ENCODE measurements around the gene FGF14. TPM values are rescaled to one million over a fixed set of nuclear protein-coding genes. Genes with fewer than 3 reads are reported as not detected.
"Not testable (repeated sequence)": the region's sequence is repeated elsewhere in the genome, so short reads cannot be mapped to it uniquely, and the experiment has no call there.

Gene FGF14
- total RNA-seq, 1 donor from 2014 or later, result 0.16 TPM

DNA sequence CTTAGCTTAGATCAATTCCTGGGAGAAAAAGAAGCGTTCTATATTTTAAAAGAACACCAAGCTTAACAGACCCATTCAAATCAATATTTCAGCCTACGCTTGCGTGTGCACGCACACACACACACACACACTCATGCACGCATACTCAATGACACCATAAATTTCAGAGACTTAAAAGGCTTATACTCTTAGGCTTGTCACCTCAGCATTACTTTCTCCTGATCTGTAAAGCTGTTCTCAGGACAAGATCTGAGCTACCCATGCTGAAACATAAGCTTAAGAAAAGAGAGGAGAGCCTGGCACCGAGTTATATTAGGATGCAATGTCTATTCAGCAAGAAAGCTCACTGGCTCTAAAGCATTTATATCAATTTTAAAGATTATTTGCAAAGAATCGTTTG lies 368.5 kb downstream of the FGF14 start:
- ATAC-seq, result no peak

- ATAC-seq, result no peak
Observed at GRCh38 chr13:102028868-102029267, 373.0 kb downstream of the FGF14 start.

GRCh38 chr13:102028206-102028605 lies 373.6 kb downstream of the FGF14 start:
- no peak for ATAC-seq

GRCh38 chr13:102021777-102022176 lies 380.1 kb downstream of the FGF14 start:
- ATAC-seq, result no peak

DNA sequence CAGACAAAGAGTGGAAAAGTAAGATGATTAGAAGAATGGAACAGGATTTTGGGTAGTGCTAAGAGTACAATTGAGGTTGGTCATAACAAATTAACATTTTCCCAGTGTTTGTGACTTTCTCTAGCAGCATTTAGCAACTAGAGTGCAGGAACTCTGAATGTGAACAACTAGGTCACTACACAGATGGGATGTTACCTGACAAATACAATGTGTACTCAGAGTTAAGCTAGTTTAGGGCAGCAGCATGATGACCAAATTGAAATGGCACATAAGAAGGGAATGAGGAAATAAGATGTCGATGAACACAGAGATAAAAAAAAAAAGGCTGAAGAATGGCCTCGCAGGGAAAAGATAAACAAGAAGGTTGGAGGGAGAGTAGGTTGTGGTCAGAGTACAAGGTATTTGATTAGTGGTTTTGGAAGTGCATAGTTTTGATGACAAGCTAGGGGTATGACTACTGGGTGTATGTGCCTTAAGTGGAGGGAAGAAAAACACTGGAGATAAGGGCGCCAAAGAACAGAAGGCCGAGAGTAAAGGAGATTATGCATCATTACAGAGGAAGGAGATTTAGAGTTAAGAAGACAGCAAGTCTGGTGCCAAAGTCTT lies 381.1 kb downstream of the FGF14 start:
- ATAC-seq, result no peak

DNA sequence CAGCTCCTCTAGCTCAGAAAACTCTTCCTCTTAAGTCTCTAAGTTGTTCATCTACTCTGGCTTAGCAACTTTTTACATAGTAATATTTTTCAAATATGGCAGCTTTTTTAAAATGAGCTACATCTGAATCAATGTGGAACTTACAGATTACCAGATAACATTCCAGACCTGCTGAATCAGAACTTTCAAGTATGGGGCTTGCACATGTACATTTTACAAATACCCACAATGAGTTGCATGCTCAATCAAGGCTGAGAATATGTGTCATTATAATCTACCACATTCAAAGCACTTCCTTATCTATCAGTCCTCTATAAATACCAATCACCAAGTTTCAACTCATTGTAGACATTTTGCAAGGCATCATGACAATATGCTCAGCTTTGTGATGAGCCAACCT lies 383.1 kb downstream of the FGF14 start:
- no peak for ATAC-seq

DNA sequence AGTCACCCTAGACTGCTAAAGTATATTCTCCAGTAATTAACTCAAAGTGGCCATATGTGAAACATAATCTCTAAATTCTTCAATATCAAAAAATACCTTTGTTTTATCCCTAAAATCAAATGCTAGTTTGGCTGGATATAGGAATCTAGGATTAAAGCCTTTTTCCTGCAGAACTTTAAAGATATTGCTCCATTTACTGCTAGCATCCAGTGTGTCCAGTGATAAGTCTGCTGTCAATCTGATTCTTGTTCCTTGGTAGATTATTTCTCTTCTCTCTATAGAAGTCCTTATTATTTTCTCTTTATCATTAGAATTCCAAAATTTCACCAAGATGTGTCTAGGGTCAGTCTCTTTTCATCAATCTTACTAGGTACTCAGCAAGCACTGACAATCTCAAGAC lies 384.6 kb downstream of the FGF14 start:
- ATAC-seq, result no peak

- no peak for ATAC-seq
Observed at GRCh38 chr13:102012299-102013293, 389.3 kb downstream of the FGF14 start.

- not testable (repeated sequence) for ATAC-seq
Observed at GRCh38 chr13:102011455-102011854, 390.4 kb downstream of the FGF14 start.

GRCh38 chr13:102003848-102004570 lies 397.8 kb downstream of the FGF14 start:
- ATAC-seq, result no peak

GRCh38 chr13:102002287-102002686 lies 399.6 kb downstream of the FGF14 start:
- ATAC-seq, result no peak

DNA sequence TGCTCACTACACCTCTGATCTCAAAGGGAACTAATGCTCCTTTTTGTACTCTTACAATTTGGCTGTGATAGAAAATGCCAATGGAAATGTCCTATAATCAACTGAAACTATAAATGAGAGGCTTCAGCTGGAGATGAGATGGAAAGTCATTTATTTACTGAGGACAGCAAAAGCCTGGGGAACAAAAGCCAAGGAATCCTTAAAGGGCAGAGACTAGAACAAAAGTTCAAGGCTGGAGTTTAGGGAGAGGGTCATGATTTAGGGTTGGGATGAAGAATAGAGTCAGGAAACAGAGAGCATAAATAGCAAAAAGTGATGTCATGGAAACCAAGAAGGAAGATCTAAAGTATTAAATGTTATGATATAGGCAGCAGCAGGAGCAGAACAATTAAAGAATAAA lies 401.1 kb downstream of the FGF14 start:
- ATAC-seq, result no peak

DNA sequence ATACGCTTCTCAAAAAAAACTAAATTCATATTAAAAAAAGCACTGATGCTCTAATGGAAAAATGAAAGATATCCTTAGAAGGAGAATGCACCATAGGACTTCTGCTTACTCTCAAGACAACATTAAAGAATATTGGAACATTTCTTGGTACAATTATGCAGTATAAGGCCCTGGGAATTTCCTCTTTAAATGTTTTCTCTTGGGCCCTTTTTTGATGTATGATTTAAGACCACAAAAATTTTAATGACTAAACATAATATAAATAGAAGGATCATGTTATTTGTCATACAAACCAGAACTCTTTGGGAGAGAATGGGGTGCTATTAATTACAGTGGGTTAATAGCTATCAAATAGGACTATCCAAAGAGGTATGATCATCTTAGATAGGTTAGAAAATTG lies 403.7 kb downstream of the FGF14 start:
- no peak for ATAC-seq

DNA sequence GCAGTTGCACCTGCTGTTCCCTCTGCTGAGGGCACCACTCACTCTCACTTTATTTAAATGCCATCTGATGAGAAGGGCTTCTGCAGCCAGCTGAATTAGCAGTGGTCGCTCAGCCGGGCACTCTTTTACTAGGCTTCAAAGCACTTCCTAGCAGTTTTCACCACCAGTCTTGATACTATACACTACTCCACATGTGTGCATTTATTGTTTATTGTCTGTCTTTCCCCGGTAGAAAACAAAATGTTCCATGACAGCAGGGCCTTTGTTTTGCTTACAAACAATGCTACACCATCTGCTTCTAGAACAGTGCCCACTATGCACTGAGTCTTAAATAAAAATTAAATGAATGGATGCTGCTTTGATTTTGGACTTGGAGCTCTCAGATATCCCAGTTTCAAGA lies 404.9 kb downstream of the FGF14 start:
- ATAC-seq, result no peak

DNA sequence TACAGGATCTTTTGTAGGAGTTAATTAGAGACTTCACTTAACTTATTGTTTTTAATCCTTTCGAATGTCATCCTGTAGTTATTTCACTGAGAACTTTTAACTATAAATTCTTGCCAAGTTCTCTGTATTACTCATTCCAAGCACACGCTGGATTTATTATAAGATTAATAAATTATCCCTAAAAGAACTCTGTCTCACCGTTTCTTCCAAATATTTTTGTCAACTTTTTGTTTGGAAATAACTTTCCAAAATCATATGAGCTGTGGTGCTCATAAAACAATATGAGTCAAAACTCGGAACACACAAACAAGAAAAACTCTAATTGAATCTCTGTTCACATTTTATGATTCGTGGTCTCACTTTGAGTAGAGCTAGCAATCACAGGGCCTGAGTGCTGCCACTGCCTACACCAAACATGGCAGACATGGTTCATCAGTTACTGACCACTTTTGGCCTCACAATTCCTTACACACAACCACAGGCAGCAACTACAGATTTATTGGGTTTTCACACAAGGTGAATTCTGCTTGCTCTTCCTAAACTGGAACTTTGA lies 412.0 kb downstream of the FGF14 start:
- ATAC-seq, result no peak

DNA sequence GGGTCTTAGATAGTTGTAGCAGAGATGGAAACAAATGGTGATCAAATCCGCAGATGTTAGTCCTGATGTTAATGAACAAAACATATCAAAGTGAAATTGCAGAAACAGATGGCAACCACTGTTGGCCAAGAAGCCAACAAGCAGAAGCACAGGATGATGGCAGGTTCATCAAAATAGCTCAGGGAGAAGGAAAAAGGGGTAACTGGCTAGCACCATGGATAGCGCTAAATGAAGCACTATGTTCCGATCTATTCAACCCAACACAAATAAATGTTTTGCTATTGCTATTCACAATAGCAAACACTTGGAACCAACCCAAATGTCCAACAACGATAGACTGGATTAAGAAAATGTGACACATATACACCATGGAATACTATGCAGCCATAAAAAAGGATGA lies 413.7 kb downstream of the FGF14 start:
- no peak for ATAC-seq

DNA sequence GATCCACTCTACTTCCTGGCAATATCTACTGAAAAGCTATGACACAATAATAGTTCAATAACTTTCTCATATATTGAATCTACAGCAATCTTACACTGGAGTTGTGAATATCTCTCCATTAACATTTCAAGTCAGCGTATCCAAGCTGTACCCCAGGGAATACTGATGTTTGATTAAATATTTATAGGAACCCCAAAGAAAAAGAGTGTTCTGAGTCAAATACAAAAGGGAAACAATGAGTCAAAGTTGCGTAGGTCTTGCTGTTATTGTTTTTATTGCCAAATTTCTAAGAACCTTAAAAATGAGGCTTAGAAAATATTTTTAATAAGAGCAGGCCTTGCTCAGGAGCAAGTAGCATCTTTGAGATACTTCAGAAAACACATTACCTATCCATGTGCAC lies 415.5 kb downstream of the FGF14 start:
- ATAC-seq, result no peak

GRCh38 chr13:101985321-101985720 lies 416.5 kb downstream of the FGF14 start:
- no peak for ATAC-seq

- ATAC-seq, result no peak
Observed at GRCh38 chr13:101982903-101983302, 418.9 kb downstream of the FGF14 start.

- ATAC-seq, result no peak
Observed at GRCh38 chr13:101979825-101980224, 422.0 kb downstream of the FGF14 start.

DNA sequence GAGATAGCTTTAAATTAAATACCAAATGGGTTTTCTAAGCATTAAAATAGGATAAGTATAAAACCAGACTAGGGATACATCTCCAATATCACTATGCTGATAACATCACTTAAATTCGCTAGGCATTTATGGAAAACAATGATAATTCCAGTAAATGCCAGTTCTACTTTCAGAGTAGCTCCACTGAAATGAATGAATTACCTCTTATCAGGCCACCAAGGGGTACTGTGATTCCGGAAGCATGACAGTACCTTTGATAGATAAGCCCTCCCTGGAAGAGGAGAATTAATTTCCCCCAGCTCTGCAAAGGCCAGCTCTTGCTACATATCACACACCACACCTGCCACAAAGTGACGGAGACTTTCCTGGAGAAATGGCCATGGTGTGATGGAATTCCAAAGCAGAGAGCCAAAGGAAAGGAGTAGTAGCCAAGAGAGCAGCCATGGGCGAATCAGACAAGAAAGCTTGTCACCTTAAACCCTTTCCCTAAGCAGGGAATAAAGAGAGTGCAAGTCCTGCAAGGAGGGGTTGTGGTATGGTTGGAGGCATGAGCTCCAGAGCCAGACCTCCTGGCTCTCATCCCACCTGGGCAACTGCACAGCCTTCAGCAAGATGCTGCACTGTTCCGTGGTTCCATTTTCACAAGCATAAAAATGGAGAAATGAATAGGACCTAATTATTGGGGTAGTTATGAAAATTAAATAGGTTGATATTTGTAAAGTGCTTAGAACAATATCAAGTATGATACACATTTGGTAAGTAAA lies 423.1 kb downstream of the FGF14 start:
- no peak for ATAC-seq

GRCh38 chr13:101977475-101977874 lies 424.4 kb downstream of the FGF14 start:
- ATAC-seq, result no peak

All from esophagus mucosa (tissue), 1 donor.